Subcutaneous adipose tissue (tissue), 4 donors: ENCODE data around the gene RALGPS2. TPM values are rescaled to one million over a fixed set of nuclear protein-coding genes. Genes with fewer than 3 reads are reported as not detected.

ENCODE experiments used
- total RNA-seq, 4 donors: library from RNA; depleted of rRNA; stranded (reverse); fragments of >200 nt; gene quantifications; one replicate each; pipeline ENCODE4 v1.1.0, GENCODE V29; 2016
- TF ChIP-seq, protein P1 (sequence below): fragments of 450-650 bp; IDR thresholded peaks from one replicate; pipeline ENCODE4 v1.5.1; 2016; ENCODE audit warnings: low read depth, mild to moderate bottlenecking, control low read depth, antibody characterized with exemption, moderate library complexity

The RALGPS2 gene
- total RNA-seq, 4 donors from 2014 or later = 11.7 to 14.8 (median 12.8) TPM

DNA sequence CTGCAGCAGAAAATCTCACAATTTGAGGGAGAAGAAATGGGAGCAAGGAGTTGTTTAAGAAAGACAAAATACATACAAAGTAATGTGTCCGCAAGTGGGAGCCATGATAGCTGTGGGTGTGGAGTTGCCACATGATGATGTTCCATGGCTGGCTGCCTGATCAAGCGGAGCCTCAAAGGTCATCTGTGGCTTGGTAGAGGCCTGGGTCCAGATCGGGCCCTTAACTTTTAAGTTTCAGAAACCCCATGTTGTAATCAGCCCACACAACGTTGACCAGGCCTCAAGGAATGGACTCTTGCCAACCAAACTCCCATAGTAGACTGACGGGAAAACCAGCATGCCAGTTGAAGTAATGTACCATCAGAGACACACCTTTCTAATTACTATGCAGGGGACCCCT is 210.6 kb downstream of the RALGPS2 start:
- TF ChIP-seq, protein P1, sequence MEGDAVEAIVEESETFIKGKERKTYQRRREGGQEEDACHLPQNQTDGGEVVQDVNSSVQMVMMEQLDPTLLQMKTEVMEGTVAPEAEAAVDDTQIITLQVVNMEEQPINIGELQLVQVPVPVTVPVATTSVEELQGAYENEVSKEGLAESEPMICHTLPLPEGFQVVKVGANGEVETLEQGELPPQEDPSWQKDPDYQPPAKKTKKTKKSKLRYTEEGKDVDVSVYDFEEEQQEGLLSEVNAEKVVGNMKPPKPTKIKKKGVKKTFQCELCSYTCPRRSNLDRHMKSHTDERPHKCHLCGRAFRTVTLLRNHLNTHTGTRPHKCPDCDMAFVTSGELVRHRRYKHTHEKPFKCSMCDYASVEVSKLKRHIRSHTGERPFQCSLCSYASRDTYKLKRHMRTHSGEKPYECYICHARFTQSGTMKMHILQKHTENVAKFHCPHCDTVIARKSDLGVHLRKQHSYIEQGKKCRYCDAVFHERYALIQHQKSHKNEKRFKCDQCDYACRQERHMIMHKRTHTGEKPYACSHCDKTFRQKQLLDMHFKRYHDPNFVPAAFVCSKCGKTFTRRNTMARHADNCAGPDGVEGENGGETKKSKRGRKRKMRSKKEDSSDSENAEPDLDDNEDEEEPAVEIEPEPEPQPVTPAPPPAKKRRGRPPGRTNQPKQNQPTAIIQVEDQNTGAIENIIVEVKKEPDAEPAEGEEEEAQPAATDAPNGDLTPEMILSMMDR = no peak

DNA sequence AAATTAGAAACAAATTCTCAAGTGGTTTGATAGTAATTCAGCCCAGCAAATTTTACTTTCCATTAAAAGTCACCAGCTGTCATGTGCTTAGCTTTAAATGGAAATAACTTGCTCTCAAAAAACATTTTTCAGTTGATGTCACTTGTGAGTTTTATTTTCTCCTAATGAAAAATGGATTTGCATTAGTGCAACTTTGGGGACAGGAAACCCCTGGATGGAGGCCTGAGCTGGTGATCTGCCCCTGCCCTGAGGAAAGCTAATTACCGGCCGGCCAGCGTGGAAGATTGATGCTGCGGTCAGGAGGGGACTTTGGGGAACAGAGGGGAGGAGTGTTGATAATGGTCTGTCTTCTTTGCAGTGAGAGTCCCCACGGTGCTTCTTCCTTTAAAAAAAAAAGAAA is 212.7 kb downstream of the RALGPS2 start:
- TF ChIP-seq, protein P1 = no peak

DNA sequence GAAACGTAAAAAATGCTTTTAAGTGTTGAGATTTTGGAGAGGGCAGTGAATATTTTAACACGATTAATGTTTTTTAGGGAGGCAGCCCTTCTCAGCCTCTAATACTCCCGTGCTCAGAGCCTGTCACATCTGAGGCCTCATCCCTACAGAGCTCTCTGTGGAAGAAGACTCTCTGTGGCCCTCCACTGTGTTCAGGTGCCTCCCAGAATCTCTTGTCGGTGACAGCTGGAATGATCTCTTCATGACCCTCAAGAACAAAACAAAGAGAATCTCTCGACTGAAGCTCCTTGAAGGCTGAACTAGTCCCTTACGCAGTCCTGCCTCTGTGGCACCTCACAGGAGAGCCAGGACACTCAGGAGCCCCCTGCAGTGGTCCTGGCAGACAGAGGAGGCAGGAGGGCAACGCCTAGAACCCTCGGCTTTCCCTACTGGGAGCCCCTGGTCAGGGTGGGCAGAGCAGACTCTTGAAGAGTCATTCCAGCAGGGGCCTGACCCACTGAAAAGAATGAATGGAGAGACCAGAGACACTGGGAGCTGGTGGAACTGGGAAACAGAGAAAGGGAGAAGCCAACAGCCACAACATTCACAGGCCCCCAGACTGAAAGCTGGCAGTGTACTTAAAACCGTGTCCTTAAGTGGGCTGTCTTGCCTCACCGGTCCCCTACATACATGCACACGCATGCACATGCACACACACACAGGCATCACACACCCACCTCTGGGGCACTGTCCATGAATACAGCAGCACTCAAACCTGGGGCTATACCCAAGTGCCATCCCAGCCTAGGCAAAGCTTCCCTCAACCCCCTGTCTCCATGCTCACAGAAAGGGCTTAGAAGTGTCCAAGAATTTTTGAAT is 213.3 kb downstream of the RALGPS2 start:
- TF ChIP-seq, protein P1 = no peak

- TF ChIP-seq, protein P1 = no peak
Observed at GRCh38 chr1:178938959-178939317, 213.9 kb downstream of the RALGPS2 start.

- TF ChIP-seq, protein P1 = no peak
Observed at GRCh38 chr1:178939338-178940067, 214.5 kb downstream of the RALGPS2 start.

GRCh38 chr1:178940068-178940765 is 215.2 kb downstream of the RALGPS2 start:
- TF ChIP-seq, protein P1 = no peak

- TF ChIP-seq, protein P1 = no peak
Observed at GRCh38 chr1:178941261-178941689, 216.2 kb downstream of the RALGPS2 start.
